ENCODE measurements around the gene MYO18B.

Gene MYO18B

GRCh38 chr22:26057731-26058130 lies 315.7 kb downstream of the MYO18B start:
- no peak for TF ChIP-seq ZNF274 (IDR thresholded peaks at IDR 0.05; ENCODE audit: low read depth, low read length)
- no peak overlapping the region for H3K4me3 ChIP-seq (ENCODE audit: low read length)

- TF ChIP-seq ZNF274 (IDR thresholded peaks at IDR 0.05; ENCODE audit: low read depth, low read length), result no peak
- H3K4me3 ChIP-seq (ENCODE audit: low read length), result no peak overlapping the region
Measured at GRCh38 chr22:26064048-26064447, 322.1 kb downstream of the MYO18B start.

GRCh38 chr22:26065847-26066246 lies 323.9 kb downstream of the MYO18B start:
- TF ChIP-seq ZNF274 (IDR thresholded peaks at IDR 0.05; ENCODE audit: low read depth, low read length), result no peak

GRCh38 chr22:26066534-26066933 lies 324.5 kb downstream of the MYO18B start:
- no peak for TF ChIP-seq ZNF274 (IDR thresholded peaks at IDR 0.05; ENCODE audit: low read depth, low read length)
- H3K4me3 ChIP-seq (ENCODE audit: low read length), result no peak overlapping the region

More at GRCh38 chr22:26065847-26066246, 323.9 kb downstream of the MYO18B start:
- H3K4me3 ChIP-seq (ENCODE audit: low read length), result no peak overlapping the region

GRCh38 chr22:26068571-26068970 lies 326.6 kb downstream of the MYO18B start:
- no peak for TF ChIP-seq ZNF274 (IDR thresholded peaks at IDR 0.05; ENCODE audit: low read depth, low read length)
- H3K4me3 ChIP-seq (ENCODE audit: low read length), result no peak overlapping the region

GRCh38 chr22:26072621-26073020 lies 330.6 kb downstream of the MYO18B start:
- TF ChIP-seq ZNF274 (IDR thresholded peaks at IDR 0.05; ENCODE audit: low read depth, low read length), result no peak
- no peak overlapping the region for H3K4me3 ChIP-seq (ENCODE audit: low read length)

- no peak overlapping the region for H3K4me3 ChIP-seq (ENCODE audit: low read length)
- no peak for TF ChIP-seq ZNF274 (IDR thresholded peaks at IDR 0.05; ENCODE audit: low read depth, low read length)
Measured at GRCh38 chr22:26075251-26075650, 333.3 kb downstream of the MYO18B start.

- no peak overlapping the region for H3K4me3 ChIP-seq (ENCODE audit: low read length)
- no peak for TF ChIP-seq ZNF274 (IDR thresholded peaks at IDR 0.05; ENCODE audit: low read depth, low read length)
Measured at GRCh38 chr22:26079009-26079408, 337.0 kb downstream of the MYO18B start.
